MM.1S (cell line): Measurements from ENCODE around the gene HS1BP3.

Experiments
- DNase-seq: peaks from one replicate; pipeline ENCODE4 v3.0.0-alpha.2; 2015
- H2AFZ ChIP-seq: fragments of 300-600 bp; sonication (generic); 2 replicates; pipeline ENCODE4 v1.6.0; 2016; ENCODE audit warnings: antibody characterized with exemption, low read length
- H3F3A ChIP-seq: fragments of 300-600 bp; sonication (generic); 2 replicates; pipeline ENCODE4 v1.6.1; 2016; ENCODE audit warnings: mild to moderate bottlenecking, antibody characterized with exemption, low read length, moderate library complexity, mixed read lengths; ENCODE audit not compliant: insufficient read depth
- H3K27ac ChIP-seq: fragments of 300-600 bp; sonication (generic); 2 replicates; pipeline ENCODE4 v1.5.1; 2016; ENCODE audit warnings: mild to moderate bottlenecking, low read length
- H3K27me3 ChIP-seq: fragments of 300-600 bp; sonication (generic); replicated peaks from 2 replicates; pipeline ENCODE4 v1.6.0; 2016; ENCODE audit warnings: low read length; ENCODE audit not compliant: insufficient read depth
- H3K36me3 ChIP-seq: fragments of 300-600 bp; sonication (generic); replicated peaks from 2 replicates; pipeline ENCODE4 v1.6.1; 2016; ENCODE audit warnings: mild to moderate bottlenecking, low read length, mixed read lengths; ENCODE audit not compliant: insufficient read depth
- H3K4me1 ChIP-seq: fragments of 300-600 bp; sonication (generic); 2 replicates; pipeline ENCODE4 v1.6.1; 2016; ENCODE audit warnings: low read length, mixed read lengths
- H3K4me2 ChIP-seq: fragments of 300-600 bp; sonication (generic); 2 replicates; pipeline ENCODE4 v1.6.0; 2016; ENCODE audit warnings: low read depth, low read length
- H3K4me3 ChIP-seq: fragments of 300-600 bp; sonication (generic); 2 replicates; pipeline ENCODE4 v1.5.1; 2016; ENCODE audit warnings: low read length, mixed read lengths
- H3K79me2 ChIP-seq: fragments of 300-600 bp; sonication (generic); 2 replicates; pipeline ENCODE4 v1.6.1; 2016; ENCODE audit warnings: mixed run types, low read length, mixed read lengths
- H3K9ac ChIP-seq: fragments of 300-600 bp; sonication (generic); 2 replicates; pipeline ENCODE4 v1.6.1; 2016; ENCODE audit warnings: low read length, mixed read lengths
- H3K9me2 ChIP-seq: fragments of 300-600 bp; sonication (generic); replicated peaks from 2 replicates; pipeline ENCODE4 v1.6.1; 2016; ENCODE audit warnings: mild to moderate bottlenecking, low read length, mixed read lengths; ENCODE audit not compliant: insufficient read depth
- H3K9me3 ChIP-seq: fragments of 300-600 bp; sonication (generic); replicated peaks from 2 replicates; pipeline ENCODE4 v1.6.1; 2016; ENCODE audit warnings: mild to moderate bottlenecking, low read length, mixed read lengths; ENCODE audit not compliant: insufficient read depth
- H4K20me1 ChIP-seq: fragments of 300-600 bp; sonication (generic); 2 replicates; pipeline ENCODE4 v1.6.1; 2016; ENCODE audit warnings: mild to moderate bottlenecking, low read length, moderate library complexity, mixed read lengths; ENCODE audit not compliant: insufficient read depth
- CTCF ChIP-seq: fragments of 300-600 bp; sonication (generic); IDR thresholded peaks from 2 replicates; pipeline ENCODE4 v1.5.1; 2016; ENCODE audit warnings: antibody characterized with exemption, low read length, mixed read lengths
- EZH2 ChIP-seq: fragments of 300-600 bp; sonication (generic); optimal IDR thresholded peaks from 2 replicates; pipeline ENCODE3; 2017; ENCODE audit warnings: low read depth, mild to moderate bottlenecking, antibody characterized with exemption, low read length, mixed read lengths
- EZH2phosphoT487 ChIP-seq: fragments of 300-600 bp; sonication (generic); IDR thresholded peaks from 2 replicates; pipeline ENCODE4 v1.6.1; 2018; ENCODE audit warnings: antibody characterized with exemption, low read length

Gene HS1BP3

GRCh38 chr2:20689428-20690264 lies 38.7 kb upstream of the HS1BP3 start:
- Histone ChIP-seq H3K36me3 (no peaks in the 10 kb centered on the region), H3F3A (no peaks in the 10 kb centered on the region), H2AFZ (no peak overlapping the region), H3K9ac (no peak overlapping the region), H3K79me2 (no peaks in the 10 kb centered on the region), H3K27ac (no peak overlapping the region), H3K9me3 (no peaks in the 10 kb centered on the region), H3K4me2 (no peak overlapping the region), H3K27me3 (no peaks in the 10 kb centered on the region), H3K9me2 (no peaks in the 10 kb centered on the region), H3K4me1 (no peaks in the 10 kb centered on the region), H4K20me1 (no peaks in the 10 kb centered on the region), H3K4me3 (no peak overlapping the region)
- TF ChIP-seq EZH2 (no peak), CTCF (no peak), EZH2phosphoT487 (no peak)
- no peak for DNase-seq

- H3K9me3 ChIP-seq, result no peaks in the 10 kb centered on the region
- no peak overlapping the region for H3K4me3 ChIP-seq
- no peaks in the 10 kb centered on the region for H3F3A ChIP-seq
- no peaks in the 10 kb centered on the region for H3K27me3 ChIP-seq
- no peaks in the 10 kb centered on the region for H4K20me1 ChIP-seq
- H3K9me2 ChIP-seq, result no peaks in the 10 kb centered on the region
- H3K4me2 ChIP-seq, result no peak overlapping the region
- peaks cover 4% of the 10 kb centered on the region; the same call in 1 of the 2 replicates for H3K4me1 ChIP-seq
- TF ChIP-seq EZH2phosphoT487 (no peak), EZH2 (no peak), CTCF (no peak)
- H3K79me2 ChIP-seq, result no peaks in the 10 kb centered on the region
- H3K27ac ChIP-seq, result no peak overlapping the region
- no peaks in the 10 kb centered on the region for H3K36me3 ChIP-seq
- no peak overlapping the region for H2AFZ ChIP-seq
- no peak overlapping the region for H3K9ac ChIP-seq
- no peak for DNase-seq
Observed at GRCh38 chr2:20687260-20687832, 36.4 kb upstream of the HS1BP3 start.

GRCh38 chr2:20684581-20685063 lies 33.7 kb upstream of the HS1BP3 start:
- H3K9me2 ChIP-seq, result no peaks in the 10 kb centered on the region
- no peak for TF ChIP-seq EZH2phosphoT487
- TF ChIP-seq EZH2, result no peak
- TF ChIP-seq CTCF, result no peak
- no peak overlapping the region for H3K27ac ChIP-seq
- H3K4me2 ChIP-seq, result no peak overlapping the region
- H3K4me3 ChIP-seq, result no peak overlapping the region
- H2AFZ ChIP-seq, result no peak overlapping the region
- H3K9ac ChIP-seq, result no peak overlapping the region
- peaks cover 8% of the 10 kb centered on the region; the same call in 1 of the 2 replicates for H3K4me1 ChIP-seq
- no peaks in the 10 kb centered on the region for H3K27me3 ChIP-seq
- H4K20me1 ChIP-seq, result no peaks in the 10 kb centered on the region
- DNase-seq, result no peak
- no peaks in the 10 kb centered on the region for H3K36me3 ChIP-seq
- H3K9me3 ChIP-seq, result no peaks in the 10 kb centered on the region
- H3F3A ChIP-seq, result 0 out of 2 replicates have a peak, but pooled peaks cover under 1% of the 10 kb centered on the region
- no peaks in the 10 kb centered on the region for H3K79me2 ChIP-seq
